Panc1 (cell line): ENCODE measurements around the gene AFG3L2. TPM values are rescaled to one million over a fixed set of nuclear protein-coding genes. Genes with fewer than 3 reads are reported as not detected.

ENCODE experiments used
- ATAC-seq: fragments of 200-7000 bp; cut with Tn5 transposase; 2 replicates; pipeline ENCODE4 v1.9.1; 2020; ENCODE audit warnings: mild to moderate bottlenecking, moderate library complexity
- BruUV-seq: library from RNA; stranded (reverse); fragments of 400-500 nt; replicated peaks from 2 replicates; lab custom pipeline; 2021; lab: Mats Ljungman, UMichigan
- CTCF ChIA-PET: fragments of 300-600 bp; sonication (Branson Sonifier 250); formaldehyde crosslinking; loops from one replicate; lab custom pipeline; 2022; ENCODE audit warnings: antibody characterized with exemption; lab: Charles Lee
- POLR2A ChIA-PET: fragments of 300-600 bp; sonication (Branson Sonifier 250); formaldehyde crosslinking; loops from one replicate; lab custom pipeline; 2022; ENCODE audit warnings: antibody characterized with exemption; lab: Charles Lee
- DNase-seq: peaks from one replicate; pipeline ENCODE4 v3.0.0-alpha.2; 2010; ENCODE audit warnings: low read depth, low spot score
- H3K27ac ChIP-seq: 2 replicates; pipeline ENCODE4 v1.5.1; 2011; ENCODE audit warnings: mild to moderate bottlenecking, low read length, inconsistent platforms
- H3K27me3 ChIP-seq: fragments of 200-500 bp; sonication (Bioruptor generic); 2 replicates; pipeline ENCODE4 v1.6.0; 2014; ENCODE audit warnings: low read length, inconsistent platforms; ENCODE audit not compliant: control insufficient read depth, insufficient read depth
- H3K36me3 ChIP-seq: fragments of 200-500 bp; sonication (Bioruptor generic); 2 replicates; pipeline ENCODE4 v1.5.1; 2014; ENCODE audit warnings: inconsistent platforms, mild to moderate bottlenecking, low read length, moderate library complexity; ENCODE audit not compliant: control insufficient read depth, insufficient read depth
- H3K4me1 ChIP-seq: 2 replicates; pipeline ENCODE4 v1.5.1; 2011; ENCODE audit warnings: inconsistent platforms, mild to moderate bottlenecking, low read length, moderate library complexity; ENCODE audit not compliant: control insufficient read depth, insufficient read depth
- H3K4me3 ChIP-seq, 2 experiments: 2 replicates each; pipeline ENCODE4 v1.5.1; 2011 to 2012; ENCODE audit warnings: low read depth in 2 of 2, low read length in 2 of 2, mild to moderate bottlenecking in 2 of 2, inconsistent platforms in 1 of 2, moderate library complexity in 1 of 2
- H3K9me3 ChIP-seq: fragments of 200-500 bp; sonication (Bioruptor generic); 2 replicates; pipeline ENCODE4 v1.5.1; 2014; ENCODE audit warnings: low read depth, mild to moderate bottlenecking, inconsistent platforms, low read length, moderate library complexity; ENCODE audit not compliant: control insufficient read depth, insufficient read depth
- CTCF ChIP-seq: fragments of 450-650 bp; IDR thresholded peaks from 2 replicates; pipeline ENCODE4 v1.5.1; 2017; ENCODE audit warnings: mild to moderate bottlenecking
- POLR2AphosphoS5 ChIP-seq: IDR thresholded peaks from 2 replicates; pipeline ENCODE4 v1.6.1; 2012; ENCODE audit warnings: mild to moderate bottlenecking, low read depth, low read length, moderate library complexity
- SIN3A ChIP-seq: IDR thresholded peaks from 2 replicates; pipeline ENCODE4 v1.6.1; 2012; ENCODE audit warnings: low read depth, mild to moderate bottlenecking, low read length, moderate library complexity, borderline replicate concordance; ENCODE audit not compliant: insufficient read depth
- TCF7L2 ChIP-seq: IDR thresholded peaks from 2 replicates; pipeline ENCODE4 v1.6.1; 2011; ENCODE audit warnings: mild to moderate bottlenecking, low read depth, low read length, inconsistent platforms
- in situ Hi-C: cut with HindIII; loops from 2 replicates; pipeline ENCODE4 v1.10.0; 2016; ENCODE audit warnings: low sequenced_read_pairs, low pct_unique_long_range_greater_than_20kb
- intact Hi-C: fragments of 100-400 bp; cut with micrococcal nuclease; formaldehyde crosslinking; loops from one replicate; pipeline ENCODE4 v1.10.0; 2022; ENCODE audit not compliant: unreplicated experiment
- total RNA-seq: library from RNA; stranded (reverse); gene quantifications from one replicate; pipeline ENCODE4 v1.2.1, GENCODE V29; 2021; ENCODE audit not compliant: unreplicated experiment
- TF ChIP-seq, protein P1 (sequence below), 2 experiments: IDR thresholded peaks; 2 replicates each; pipeline ENCODE4 v1.6.1; 2011 to 2012; ENCODE audit warnings: low read depth in 2 of 2, control low read depth in 1 of 2, low read length in 1 of 2, mild to moderate bottlenecking in 1 of 2, moderate library complexity in 1 of 2; ENCODE audit not compliant: insufficient read depth in 1 of 2

AFG3L2 gene
- total RNA-seq, 1 experiment from 2014 or later: 58.0 TPM

GRCh38 chr18:12304351-12305210 lies 72.4 kb downstream of the AFG3L2 start:
- in situ Hi-C loops (no loop called here), intact Hi-C loops (no loop called here)
- H3K27ac ChIP-seq: no peak overlapping the region
- CTCF ChIA-PET: no interaction called here
- H3K4me1 ChIP-seq: peaks cover 16% of the 10 kb centered on the region
- no peak for TF ChIP-seq TCF7L2
- no peak for TF ChIP-seq CTCF
- TF ChIP-seq SIN3A: no peak
- TF ChIP-seq, protein P1, sequence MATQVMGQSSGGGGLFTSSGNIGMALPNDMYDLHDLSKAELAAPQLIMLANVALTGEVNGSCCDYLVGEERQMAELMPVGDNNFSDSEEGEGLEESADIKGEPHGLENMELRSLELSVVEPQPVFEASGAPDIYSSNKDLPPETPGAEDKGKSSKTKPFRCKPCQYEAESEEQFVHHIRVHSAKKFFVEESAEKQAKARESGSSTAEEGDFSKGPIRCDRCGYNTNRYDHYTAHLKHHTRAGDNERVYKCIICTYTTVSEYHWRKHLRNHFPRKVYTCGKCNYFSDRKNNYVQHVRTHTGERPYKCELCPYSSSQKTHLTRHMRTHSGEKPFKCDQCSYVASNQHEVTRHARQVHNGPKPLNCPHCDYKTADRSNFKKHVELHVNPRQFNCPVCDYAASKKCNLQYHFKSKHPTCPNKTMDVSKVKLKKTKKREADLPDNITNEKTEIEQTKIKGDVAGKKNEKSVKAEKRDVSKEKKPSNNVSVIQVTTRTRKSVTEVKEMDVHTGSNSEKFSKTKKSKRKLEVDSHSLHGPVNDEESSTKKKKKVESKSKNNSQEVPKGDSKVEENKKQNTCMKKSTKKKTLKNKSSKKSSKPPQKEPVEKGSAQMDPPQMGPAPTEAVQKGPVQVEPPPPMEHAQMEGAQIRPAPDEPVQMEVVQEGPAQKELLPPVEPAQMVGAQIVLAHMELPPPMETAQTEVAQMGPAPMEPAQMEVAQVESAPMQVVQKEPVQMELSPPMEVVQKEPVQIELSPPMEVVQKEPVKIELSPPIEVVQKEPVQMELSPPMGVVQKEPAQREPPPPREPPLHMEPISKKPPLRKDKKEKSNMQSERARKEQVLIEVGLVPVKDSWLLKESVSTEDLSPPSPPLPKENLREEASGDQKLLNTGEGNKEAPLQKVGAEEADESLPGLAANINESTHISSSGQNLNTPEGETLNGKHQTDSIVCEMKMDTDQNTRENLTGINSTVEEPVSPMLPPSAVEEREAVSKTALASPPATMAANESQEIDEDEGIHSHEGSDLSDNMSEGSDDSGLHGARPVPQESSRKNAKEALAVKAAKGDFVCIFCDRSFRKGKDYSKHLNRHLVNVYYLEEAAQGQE (IDR thresholded peaks at IDR 0.05; ENCODE audit: insufficient read depth in 1 of 2, low read depth in 2 of 2, low read length in 1 of 2): no peak
- no peak for TF ChIP-seq POLR2AphosphoS5
- H3K27me3 ChIP-seq: no peaks in the 10 kb centered on the region
- DNase-seq (no peak), ATAC-seq (no peak)
- H3K36me3 ChIP-seq: no peaks in the 10 kb centered on the region; the same call in 1 of the 2 replicates
- no peaks in the 10 kb centered on the region for H3K9me3 ChIP-seq
- no TSS peak for BruUV-seq
- POLR2A ChIA-PET: no interaction called here
- no peak overlapping the region for H3K4me3 ChIP-seq

DNA sequence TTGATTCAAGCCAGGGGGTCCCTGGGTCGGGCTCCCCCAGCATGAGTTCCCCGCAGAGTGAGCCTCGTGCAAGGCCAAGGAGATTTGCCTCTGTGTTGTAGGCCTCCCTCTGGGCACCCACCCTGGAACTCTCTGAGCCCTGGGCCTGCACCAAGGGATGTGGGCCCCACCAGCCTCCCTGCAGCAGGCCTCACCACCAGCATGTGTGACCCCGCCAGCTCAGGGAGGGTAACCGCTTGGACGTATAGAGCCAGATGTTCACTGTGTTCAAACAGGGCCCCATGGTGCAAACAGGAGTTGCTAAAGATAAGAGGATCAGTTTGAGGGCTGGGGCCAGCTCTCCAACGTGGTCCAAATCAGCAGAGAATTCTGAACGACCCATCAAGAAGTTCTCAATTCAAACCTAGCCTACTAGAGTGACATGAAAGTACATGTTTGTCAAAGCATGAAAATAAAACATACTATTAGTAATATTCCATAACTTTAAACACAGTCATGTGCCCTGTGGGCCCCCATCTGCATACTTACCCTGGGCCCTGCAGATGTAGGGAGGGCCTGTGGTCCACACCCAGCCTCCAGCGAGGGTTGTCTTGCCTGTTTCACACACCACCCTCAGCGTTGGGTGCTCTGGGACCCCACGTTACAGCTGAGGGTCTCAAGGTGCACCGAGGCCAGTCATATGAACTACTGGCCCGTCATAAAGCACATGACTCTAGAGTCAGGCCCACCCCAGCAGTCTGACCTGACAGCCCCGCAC lies 74.5 kb downstream of the AFG3L2 start:
- Histone ChIP-seq H3K9me3 (no peaks in the 10 kb centered on the region), H3K4me3 (no peak overlapping the region), H3K4me1 (peaks cover 14% of the 10 kb centered on the region), H3K27me3 (no peaks in the 10 kb centered on the region), H3K36me3 (no peaks in the 10 kb centered on the region), H3K27ac (no peak overlapping the region)
- BruUV-seq: no TSS peak
- no peak for DNase-seq
- no peak for ATAC-seq
- in situ Hi-C loops (no loop called here), intact Hi-C loops (no loop called here)
- POLR2A ChIA-PET: no interaction called here
- TF ChIP-seq TCF7L2 (no peak), POLR2AphosphoS5 (no peak), CTCF (no peak), SIN3A (no peak)
- TF ChIP-seq, protein P1 (IDR thresholded peaks at IDR 0.05; ENCODE audit: insufficient read depth in 1 of 2, low read depth in 2 of 2, low read length in 1 of 2): no peak
- CTCF ChIA-PET: no interaction called here
